Activated CD8-positive, alpha-beta memory T cell treated with anti-CD3 and anti-CD28 coated beads for 1 hour (primary cell): ENCODE measurements around the gene MAGI1.
"Not testable (repeated sequence)": the region's sequence is repeated elsewhere in the genome, so short reads cannot be mapped to it uniquely, and the experiment has no call there.

Source experiments
- DNase-seq, 2 donors: peaks; one replicate each; pipeline ENCODE4 v3.0.0-alpha.2; 2020; ENCODE audit warnings: low read depth in 1 of 2; ENCODE audit errors: extremely low read depth in 1 of 2

Gene MAGI1

DNA sequence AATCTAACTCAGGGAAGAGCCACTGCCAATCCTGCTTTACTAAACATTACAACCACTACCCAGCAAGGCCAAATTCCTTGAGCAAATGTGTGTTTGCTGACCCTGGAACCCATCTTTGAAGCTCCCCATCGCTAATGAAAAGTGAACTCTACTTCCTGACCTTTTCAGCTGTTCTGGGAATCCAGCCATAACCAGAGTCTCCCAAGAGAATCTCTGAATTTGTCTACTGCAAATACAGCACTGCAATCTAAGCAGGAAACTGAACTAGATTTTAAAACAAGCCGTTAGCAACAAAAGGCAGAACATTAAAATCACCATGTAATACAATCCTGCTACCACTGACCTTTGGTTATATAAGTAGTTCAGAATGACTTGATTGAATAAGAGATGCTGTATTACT, 309.2 kb downstream of the MAGI1 start:
- DNase-seq, result no peak

GRCh38 chr3:65728138-65728537, 310.6 kb downstream of the MAGI1 start:
- DNase-seq, result no peak

- no peak for DNase-seq
Observed at GRCh38 chr3:65723985-65724384, 314.7 kb downstream of the MAGI1 start.

DNA sequence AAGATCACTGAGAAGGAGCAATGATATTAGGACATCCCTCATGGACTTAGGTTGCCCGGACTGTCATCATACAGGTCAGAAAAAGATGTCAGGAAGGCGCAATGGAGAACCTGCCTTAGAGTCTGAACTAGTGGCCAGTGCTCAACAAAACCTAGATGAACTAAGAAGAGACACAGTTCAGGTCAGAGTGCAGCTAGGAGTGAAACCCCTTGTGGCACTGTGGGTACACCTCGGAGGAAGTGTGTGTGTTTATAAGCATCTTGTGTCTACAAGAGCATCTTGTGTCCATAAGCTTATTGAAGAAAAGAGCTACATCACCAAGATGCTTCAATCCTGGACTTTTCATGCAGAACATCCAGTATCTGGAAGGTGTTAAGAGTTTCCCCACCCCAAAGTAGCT, 315.7 kb downstream of the MAGI1 start:
- DNase-seq, result no peak

DNA sequence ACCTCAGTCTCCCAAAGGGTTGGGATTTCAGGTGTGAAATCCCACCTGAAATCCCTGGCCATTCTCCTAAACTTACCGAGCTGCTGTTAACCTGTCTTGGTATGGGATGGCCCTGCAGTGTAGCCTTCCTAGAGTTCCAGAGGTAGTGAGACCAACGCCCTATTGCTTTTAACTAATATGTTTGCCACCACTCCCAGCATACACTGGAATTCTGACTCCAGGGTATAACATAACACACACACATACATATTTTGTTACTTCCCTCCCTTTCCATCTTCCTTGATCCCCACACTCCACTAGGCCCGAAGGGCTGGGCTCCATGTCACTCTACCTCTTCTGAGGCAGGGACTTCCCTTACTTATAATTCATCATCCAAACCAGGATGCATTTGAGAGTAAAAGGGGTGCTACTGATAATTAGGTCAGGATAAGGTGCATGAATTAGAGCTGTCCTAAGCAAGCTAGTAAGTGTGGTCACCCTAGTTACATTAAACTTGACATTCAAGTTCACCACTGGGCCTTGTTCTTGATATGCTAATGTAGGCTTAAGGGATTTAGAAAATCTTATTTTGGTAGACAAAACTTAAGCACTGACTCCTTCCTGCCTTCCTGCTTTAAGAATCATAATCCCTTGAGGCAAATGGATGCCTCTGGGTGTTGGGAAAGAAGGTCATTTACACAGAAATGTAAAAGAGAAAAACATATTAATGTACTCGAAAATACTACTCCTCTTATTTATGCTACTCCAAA, 317.6 kb downstream of the MAGI1 start:
- no peak for DNase-seq

DNA sequence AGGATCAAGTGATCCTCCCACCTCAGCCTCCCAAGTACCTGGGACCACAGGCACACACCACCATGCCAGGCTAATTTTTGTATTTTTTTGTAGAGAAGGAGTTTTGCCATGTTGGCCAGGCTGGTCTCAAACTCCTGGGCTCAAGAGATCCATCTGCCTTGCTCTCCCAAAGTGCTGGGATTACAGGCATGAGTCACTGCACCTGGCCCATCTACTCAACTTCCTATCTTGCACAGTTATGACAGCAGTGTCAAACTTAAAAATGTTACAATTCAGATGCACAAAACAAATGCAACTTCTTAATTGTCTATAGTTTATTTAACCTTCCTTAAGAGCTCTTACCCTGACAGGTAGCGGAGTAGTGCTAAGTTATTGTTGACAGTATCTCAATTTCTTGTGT, 319.1 kb downstream of the MAGI1 start:
- not testable (repeated sequence) for DNase-seq

DNA sequence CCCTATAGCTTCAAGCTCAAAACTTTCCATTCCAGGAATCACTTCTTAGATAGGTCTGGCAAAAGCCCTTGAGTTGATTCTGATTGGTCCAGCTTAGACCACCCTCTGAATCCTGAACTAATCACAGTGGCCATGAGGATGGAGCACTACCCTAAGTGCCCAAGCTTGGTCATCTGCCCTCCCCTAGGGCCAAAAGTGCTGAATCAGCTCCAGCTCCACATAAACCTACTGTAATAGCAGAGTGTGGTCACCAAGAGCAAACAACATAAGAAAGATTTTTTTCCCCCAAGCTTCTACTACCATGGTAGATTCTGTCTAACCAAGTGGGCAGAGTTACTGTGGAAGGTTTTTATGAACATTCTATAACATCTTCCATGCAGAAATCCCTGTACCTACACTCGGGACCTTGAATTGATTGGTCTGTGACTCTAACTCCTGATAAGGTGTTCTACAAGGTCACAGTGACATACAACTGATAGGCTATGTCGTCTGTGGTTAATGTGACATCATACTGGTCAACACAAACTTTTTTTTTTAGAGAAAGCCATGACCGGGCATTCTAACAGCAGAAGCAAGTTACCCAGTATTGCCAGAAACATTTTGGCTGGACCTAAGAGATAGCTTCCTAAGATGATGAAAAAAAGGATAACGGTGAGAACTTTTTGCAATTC, 320.9 kb downstream of the MAGI1 start:
- DNase-seq, result no peak

- DNase-seq, result no peak
Observed at GRCh38 chr3:65716071-65716751, 322.5 kb downstream of the MAGI1 start.

DNA sequence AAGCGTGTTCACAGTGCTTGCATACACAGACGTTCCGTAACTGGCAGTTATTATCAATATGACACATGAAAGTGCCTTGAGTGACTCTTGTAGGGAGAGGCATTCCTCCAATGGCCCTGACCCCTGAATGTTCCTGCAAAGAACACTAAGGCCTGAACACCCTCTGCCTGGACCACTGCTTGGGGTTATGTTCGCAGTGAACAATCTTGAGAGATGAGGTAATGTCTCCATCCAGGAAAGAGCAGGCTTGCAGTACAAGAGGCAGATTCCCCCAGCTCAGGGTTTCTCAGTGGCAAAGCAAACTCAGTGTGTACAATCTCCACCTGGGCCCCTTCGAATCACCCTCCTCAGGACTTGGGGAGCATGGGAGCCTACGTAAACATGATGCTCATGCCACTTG, 324.6 kb downstream of the MAGI1 start:
- no peak for DNase-seq

DNA sequence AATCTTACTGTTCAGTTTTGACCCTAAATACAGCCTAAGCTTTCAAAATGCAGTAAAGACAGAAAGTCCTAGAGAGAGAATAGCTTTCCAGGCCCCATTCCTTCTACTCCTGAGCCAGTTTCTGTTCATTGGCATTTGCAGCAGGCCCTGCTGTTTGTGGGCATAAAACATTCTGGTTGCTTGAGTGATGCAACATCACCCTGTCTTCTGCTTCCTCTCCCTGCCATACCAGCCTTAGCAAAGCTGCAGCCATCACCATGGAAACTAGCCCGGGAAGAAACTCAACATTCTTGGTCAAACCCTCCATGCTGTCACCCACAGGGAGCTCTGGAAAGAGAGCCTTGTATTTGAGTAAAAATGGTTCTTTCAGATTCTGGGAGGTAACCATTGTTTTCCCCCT, 325.7 kb downstream of the MAGI1 start:
- DNase-seq, result no peak

GRCh38 chr3:65712140-65712539, 326.6 kb downstream of the MAGI1 start:
- DNase-seq, result no peak

- DNase-seq, result no peak
Observed at GRCh38 chr3:65706776-65707568, 331.7 kb downstream of the MAGI1 start.

DNA sequence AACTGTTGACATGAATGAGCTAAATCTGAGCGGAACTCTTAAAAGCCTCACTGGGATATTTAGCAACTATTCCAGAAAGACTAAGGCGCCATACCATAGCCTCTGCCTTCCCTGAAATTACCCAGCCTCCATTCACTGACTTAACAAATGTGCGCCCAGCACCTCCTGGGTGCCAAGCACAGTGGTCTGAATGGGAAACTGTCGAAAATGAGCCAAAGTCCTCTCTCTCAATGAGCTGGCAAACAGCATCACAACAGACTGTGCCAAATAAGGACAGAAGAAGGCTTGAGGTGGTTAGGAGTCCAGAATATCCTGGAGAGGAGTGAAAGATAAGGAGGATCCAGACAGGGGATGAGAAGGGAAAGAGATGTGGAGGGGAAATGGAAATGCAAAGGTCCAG, 332.4 kb downstream of the MAGI1 start:
- no peak for DNase-seq

DNA sequence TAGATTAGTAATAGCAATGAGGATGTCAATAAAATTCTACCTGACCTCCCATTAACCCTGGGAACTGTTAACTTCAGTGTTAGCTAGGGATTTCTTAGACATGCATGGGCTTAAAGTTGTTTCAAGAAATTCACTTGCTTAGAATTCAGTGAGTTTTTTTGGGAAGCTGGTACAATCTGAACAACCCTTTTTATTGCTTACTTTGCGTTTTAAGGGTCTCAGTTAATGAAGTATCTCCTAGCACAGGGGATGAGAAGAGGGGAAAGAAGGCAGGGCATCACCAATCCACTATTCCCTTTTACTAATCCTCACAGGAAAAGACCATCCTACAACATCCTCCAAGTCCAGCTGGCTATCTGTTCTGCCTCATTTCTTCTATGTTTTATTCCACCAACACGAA, 334.9 kb downstream of the MAGI1 start:
- no peak for DNase-seq

GRCh38 chr3:65703026-65703425, 335.7 kb downstream of the MAGI1 start:
- no peak for DNase-seq

- no peak for DNase-seq
Observed at GRCh38 chr3:65702202-65702601, 336.5 kb downstream of the MAGI1 start.

GRCh38 chr3:65701516-65701915, 337.2 kb downstream of the MAGI1 start:
- DNase-seq, result no peak

- no peak for DNase-seq
Observed at GRCh38 chr3:65689436-65689835, 349.3 kb downstream of the MAGI1 start.

GRCh38 chr3:65687741-65688140, 351.0 kb downstream of the MAGI1 start:
- DNase-seq, result no peak

- no peak for DNase-seq
Observed at GRCh38 chr3:65685621-65686235, 353.0 kb downstream of the MAGI1 start.

- no peak for DNase-seq
Observed at GRCh38 chr3:65678516-65678915, 360.2 kb downstream of the MAGI1 start.
